Left lung (tissue), 10 donors: ENCODE results near the gene PTPRM. TPM values are rescaled to one million over a fixed set of nuclear protein-coding genes. Genes with fewer than 3 reads are reported as not detected.

Source experiments
- ATAC-seq: fragments of 200-7000 bp; cut with Tn5 transposase; one replicate; pipeline ENCODE4 v1.9.1; 2020; ENCODE audit warnings: moderate library complexity
- DNase-seq, 4 donors: peaks; one replicate each; pipeline ENCODE4 v3.0.0-alpha.2; 2013 to 2020
- H3K27ac ChIP-seq, 2 donors: fragments of 200-600 bp; sonication (generic) in 1 of 2; one replicate each; pipeline versions ENCODE4 v1.5.0 to v1.8.0; 2020 to 2021
- H3K27me3 ChIP-seq, 2 donors: fragments of 200-600 bp; sonication (generic) in 1 of 2; one replicate each; pipeline versions ENCODE4 v1.5.0 to v1.8.0; 2020 to 2021
- H3K36me3 ChIP-seq, 2 donors: fragments of 200-600 bp; sonication (generic) in 1 of 2; one replicate each; pipeline versions ENCODE4 v1.5.0 to v1.8.0; 2020 to 2021
- H3K4me1 ChIP-seq, 2 donors: fragments of 200-600 bp; one replicate each; pipeline ENCODE4 v1.8.0; 2021
- H3K4me3 ChIP-seq, 2 donors: fragments of 200-600 bp; sonication (generic) in 1 of 2; one replicate each; pipeline versions ENCODE4 v1.5.0 to v1.8.0; 2020 to 2021; ENCODE audit warnings: mild to moderate bottlenecking in 1 of 2
- H3K9me3 ChIP-seq, 2 donors: fragments of 200-600 bp; sonication (generic) in 1 of 2; one replicate each; pipeline versions ENCODE4 v1.5.0 to v1.8.0; 2020 to 2021
- intact Hi-C, 2 donors: fragments of 100-400 bp; cut with DNase I; formaldehyde crosslinking; loops; one replicate each; pipeline versions ENCODE4 v1.11.2 to v1.14.2; 2022
- polyA plus RNA-seq, 6 donors: library from polyadenylated mRNA; unstranded; fragments of 120-200 nt; gene quantifications; one replicate each; pipeline ENCODE4 v1.2.1, GENCODE V29; 2013; ENCODE audit not compliant: insufficient read length in 6 of 6
- total RNA-seq, 2 donors: library from RNA; stranded (reverse); fragmentation: NEBNext Ultra II Directional; extraction: Animal tissue kit (Norgen Biotek cat#: 25700); gene quantifications; one replicate each; pipeline ENCODE4 v1.2.1, GENCODE V29; 2021
- TF ChIP-seq, protein P1 (sequence below), 2 donors: fragments of 200-600 bp; sonication (generic) in 1 of 2; IDR thresholded peaks; one replicate each; pipeline versions ENCODE4 v1.5.0 to v1.8.0; 2021; ENCODE audit warnings: antibody characterized with exemption in 2 of 2
- donor health status: DM: no; HTN: yes; CAD: no.
- donor health status: DM: no; HTN: no; CAD: no.

Gene PTPRM
- total and polyA plus RNA-seq, 8 donors, result 76.4 to 99.6 (median 90.1) TPM

DNA sequence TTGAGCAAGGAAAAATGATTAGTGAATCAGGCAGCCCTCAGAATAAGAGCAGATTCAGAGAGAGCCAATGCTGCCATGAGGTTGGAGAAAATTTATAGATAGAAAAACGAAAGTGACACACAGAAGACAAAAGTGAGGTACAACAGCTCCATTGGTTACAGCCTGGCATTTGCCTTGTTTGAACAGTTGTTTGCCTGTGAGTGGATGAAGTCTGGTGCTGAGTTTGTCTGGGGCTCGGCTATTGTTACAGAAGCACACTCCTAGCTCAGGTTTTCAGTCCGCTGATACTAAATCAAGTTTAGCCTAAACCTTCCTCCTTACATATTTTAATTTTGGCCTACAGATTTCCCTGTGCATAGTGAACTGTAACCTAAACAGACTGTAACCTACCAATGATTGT is 654.3 kb downstream of the PTPRM start:
- H3K4me3 ChIP-seq, result no peak overlapping the region
- DNase-seq, result no peak
- peaks cover 0 to under 1% of the 10 kb centered on the region in 2 donors for H3K9me3 ChIP-seq
- intact Hi-C loops, result no loop called here
- H3K27ac ChIP-seq, result no peak overlapping the region
- no peaks in the 10 kb centered on the region for H3K27me3 ChIP-seq
- H3K4me1 ChIP-seq, result no peaks in the 10 kb centered on the region
- ATAC-seq, result no peak
- TF ChIP-seq, protein P1, sequence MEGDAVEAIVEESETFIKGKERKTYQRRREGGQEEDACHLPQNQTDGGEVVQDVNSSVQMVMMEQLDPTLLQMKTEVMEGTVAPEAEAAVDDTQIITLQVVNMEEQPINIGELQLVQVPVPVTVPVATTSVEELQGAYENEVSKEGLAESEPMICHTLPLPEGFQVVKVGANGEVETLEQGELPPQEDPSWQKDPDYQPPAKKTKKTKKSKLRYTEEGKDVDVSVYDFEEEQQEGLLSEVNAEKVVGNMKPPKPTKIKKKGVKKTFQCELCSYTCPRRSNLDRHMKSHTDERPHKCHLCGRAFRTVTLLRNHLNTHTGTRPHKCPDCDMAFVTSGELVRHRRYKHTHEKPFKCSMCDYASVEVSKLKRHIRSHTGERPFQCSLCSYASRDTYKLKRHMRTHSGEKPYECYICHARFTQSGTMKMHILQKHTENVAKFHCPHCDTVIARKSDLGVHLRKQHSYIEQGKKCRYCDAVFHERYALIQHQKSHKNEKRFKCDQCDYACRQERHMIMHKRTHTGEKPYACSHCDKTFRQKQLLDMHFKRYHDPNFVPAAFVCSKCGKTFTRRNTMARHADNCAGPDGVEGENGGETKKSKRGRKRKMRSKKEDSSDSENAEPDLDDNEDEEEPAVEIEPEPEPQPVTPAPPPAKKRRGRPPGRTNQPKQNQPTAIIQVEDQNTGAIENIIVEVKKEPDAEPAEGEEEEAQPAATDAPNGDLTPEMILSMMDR (IDR thresholded peaks at IDR 0.05), result no peak
- H3K36me3 ChIP-seq, result no peaks in the 10 kb centered on the region

DNA sequence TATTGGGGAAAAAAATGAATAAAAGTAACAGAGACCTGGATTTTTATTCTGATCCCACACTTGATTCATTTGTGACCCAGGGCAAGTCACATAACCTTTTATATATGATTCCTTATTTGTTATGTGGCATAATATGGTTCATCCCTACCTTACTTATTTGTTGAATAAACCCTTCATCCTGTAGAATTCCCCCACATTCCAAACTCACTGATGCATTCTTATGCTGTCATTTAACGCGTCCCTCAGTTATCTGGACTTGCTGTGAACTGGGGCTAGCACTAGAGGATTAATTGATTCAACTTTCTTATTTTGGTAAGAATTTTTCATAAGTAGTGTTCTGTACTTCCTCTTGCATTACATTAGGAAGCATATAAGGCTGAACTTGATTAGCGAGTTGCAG is 657.5 kb downstream of the PTPRM start:
- no peak for ATAC-seq
- peaks cover 0 to 6% of the 10 kb centered on the region in 2 donors for H3K9me3 ChIP-seq
- no peaks in the 10 kb centered on the region for H3K4me1 ChIP-seq
- no peak overlapping the region for H3K27ac ChIP-seq
- intact Hi-C loops, result no loop called here
- no peaks in the 10 kb centered on the region for H3K36me3 ChIP-seq
- DNase-seq, result no peak
- H3K27me3 ChIP-seq, result no peaks in the 10 kb centered on the region
- no peak overlapping the region for H3K4me3 ChIP-seq
- TF ChIP-seq, protein P1 (IDR thresholded peaks at IDR 0.05), result no peak

DNA sequence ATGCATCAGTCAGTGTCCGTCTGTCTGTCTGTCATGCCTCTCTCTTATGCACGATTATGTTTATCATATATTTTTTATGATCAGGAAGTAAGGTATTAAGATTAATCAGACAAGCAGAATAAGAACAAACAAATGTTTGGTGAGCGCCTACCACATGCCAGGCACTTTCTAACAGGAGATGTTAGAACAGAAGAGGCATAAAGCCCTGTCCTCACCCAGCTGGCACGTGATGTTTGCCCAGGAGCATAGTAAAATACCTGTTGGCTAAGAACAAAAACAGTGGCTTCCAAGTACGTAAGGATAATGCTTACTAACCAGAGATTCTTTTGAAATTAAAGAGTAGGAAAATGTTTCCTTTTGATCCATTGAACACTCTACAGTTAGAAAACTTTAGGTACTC is 661.9 kb downstream of the PTPRM start:
- no peak for DNase-seq

DNA sequence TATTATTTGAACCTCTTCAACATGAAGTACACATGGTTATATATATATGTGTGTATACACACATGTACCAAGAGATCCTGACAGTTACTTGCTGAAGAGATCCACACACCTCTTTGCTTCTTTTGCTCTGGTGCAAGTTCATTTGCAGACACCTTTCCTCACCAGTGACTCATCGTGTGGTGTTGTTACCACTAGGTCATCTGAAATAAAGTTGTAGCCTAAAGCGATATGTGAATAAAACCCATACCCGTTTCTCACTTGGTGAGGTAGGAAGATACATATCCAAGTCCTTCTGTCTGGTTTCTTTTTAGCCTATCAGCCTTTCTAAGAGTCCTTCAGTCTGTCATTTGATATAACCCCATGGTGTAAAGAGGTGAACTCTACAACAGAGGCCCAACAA is 662.7 kb downstream of the PTPRM start:
- TF ChIP-seq, protein P1 (IDR thresholded peaks at IDR 0.05), result no peak
- ATAC-seq, result no peak
- Histone ChIP-seq H3K4me1 (no peaks in the 10 kb centered on the region), H3K36me3 (no peaks in the 10 kb centered on the region), H3K4me3 (no peak overlapping the region), H3K27ac (no peak overlapping the region), H3K27me3 (no peaks in the 10 kb centered on the region), H3K9me3 (peaks cover 0 to 6% of the 10 kb centered on the region in 2 donors)
- DNase-seq, result no peak
- intact Hi-C loops, result no loop called here

More for the DNA sequence above, 661.9 kb downstream of the PTPRM start:
- intact Hi-C loops, result no loop called here
- no peak overlapping the region for H3K4me3 ChIP-seq
- TF ChIP-seq, protein P1 (IDR thresholded peaks at IDR 0.05), result no peak
- H3K27me3 ChIP-seq, result no peaks in the 10 kb centered on the region
- no peaks in the 10 kb centered on the region for H3K36me3 ChIP-seq
- H3K27ac ChIP-seq, result no peak overlapping the region
- H3K9me3 ChIP-seq, result peaks cover 0 to 6% of the 10 kb centered on the region in 2 donors
- no peak for ATAC-seq
- no peaks in the 10 kb centered on the region for H3K4me1 ChIP-seq

DNA sequence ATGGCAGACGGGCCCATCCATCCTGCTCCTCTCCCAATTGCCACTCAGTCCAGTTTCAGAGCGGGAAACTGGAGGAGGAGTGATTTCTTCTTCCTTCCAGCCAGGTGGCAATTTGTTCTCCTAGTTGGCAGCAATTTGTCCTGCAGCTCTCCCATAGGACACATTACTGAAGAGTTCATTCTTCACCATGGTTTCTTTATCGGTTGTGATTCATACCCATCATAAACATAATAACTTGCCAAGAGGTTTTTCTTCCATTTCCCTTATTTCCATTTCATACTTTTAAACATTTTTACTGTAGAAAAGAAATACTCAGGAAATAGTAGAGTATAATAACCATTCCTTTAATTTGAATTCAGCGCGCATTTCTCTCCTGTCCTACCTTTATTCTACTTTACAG is 664.2 kb downstream of the PTPRM start:
- H3K4me1 ChIP-seq, result no peaks in the 10 kb centered on the region
- DNase-seq, result no peak
- TF ChIP-seq, protein P1 (IDR thresholded peaks at IDR 0.05), result no peak
- H3K36me3 ChIP-seq, result no peaks in the 10 kb centered on the region
- intact Hi-C loops, result no loop called here
- H3K4me3 ChIP-seq, result no peak overlapping the region
- H3K9me3 ChIP-seq, result peaks cover 0 to 6% of the 10 kb centered on the region in 2 donors
- no peaks in the 10 kb centered on the region for H3K27me3 ChIP-seq
- no peak overlapping the region for H3K27ac ChIP-seq
- ATAC-seq, result no peak
